HG03103 (cell line): Measurements from ENCODE around the gene VMA21.

ENCODE experiments used
- ATAC-seq: cut with Tn5 transposase; IDR thresholded peaks from one replicate; pipeline ENCODE4 v1.9.1; 2021; ENCODE audit warnings: low read depth; ENCODE audit not compliant: unreplicated experiment

VMA21 gene, protein sequence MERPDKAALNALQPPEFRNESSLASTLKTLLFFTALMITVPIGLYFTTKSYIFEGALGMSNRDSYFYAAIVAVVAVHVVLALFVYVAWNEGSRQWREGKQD

DNA sequence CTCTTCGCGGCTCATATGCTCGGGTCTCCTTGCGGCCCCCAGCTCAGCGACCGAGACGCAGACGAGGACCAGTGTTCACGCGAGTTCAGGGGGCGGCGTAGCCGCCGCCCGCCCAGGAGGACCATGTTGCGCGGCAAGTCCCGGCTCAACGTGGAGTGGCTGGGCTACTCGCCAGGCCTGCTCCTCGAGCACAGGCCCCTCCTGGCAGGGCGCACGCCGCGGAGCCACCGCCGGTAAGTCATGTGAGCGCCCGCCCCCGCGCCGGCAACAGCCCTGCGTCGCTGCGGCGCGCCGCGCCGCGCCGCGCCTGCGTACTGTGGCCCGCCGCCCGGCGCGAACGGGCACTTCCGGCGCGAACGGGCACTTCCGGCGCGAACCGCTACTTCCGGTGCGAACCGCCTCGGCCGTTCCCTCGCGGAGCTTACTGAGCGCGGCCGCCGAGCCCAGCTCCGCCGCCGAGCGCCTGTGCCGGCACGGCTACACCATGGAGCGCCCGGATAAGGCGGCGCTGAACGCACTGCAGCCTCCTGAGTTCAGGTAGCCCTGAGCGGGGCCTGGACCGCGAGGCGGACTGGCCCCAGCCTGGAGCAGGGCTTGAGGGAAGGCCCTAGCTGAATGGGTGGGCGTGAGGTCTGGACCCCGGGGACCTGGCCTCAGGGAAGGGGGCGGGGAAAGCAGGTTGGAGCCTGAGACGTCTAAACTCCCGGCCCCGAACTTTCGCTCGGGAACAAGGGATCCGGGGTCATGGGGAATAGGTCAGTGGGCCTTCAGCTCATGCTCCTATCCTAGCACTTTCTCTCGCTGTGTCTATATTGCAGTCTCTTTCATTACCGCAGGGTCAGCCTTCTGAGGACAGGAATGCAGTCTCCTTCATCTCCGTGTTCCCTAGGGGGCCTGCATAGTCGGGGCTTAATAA lies at the start of gene VMA21:
Gene VMA21, plus strand, starts transcription at position 382 of the 916 bp plus-strand sequence. Its CDS starts 103 bp downstream, at position 485.
- peak; percentile 73 for ATAC-seq

DNA sequence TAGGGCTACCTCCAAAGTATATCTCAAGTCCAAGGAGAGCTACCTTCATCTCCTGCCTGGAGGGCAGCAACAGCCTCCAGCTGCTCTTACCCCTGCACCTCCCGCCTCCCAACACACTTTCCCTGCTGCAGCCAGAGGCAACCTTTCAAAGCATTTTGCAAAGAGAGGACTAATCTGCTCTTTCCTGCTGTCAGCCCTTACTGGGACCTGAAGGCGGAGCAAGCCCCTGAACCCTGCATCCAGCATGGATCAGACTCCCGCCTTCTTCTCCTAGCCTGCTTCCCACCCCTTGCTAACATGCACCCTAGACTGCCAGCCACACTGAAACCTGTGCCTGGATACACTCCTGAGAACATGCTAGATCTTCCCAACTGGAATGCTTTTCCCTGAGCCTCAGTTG lies 37.7 kb upstream of the VMA21 start:
- ATAC-seq = no peak

GRCh38 chrX:151359931-151360871 lies 36.8 kb upstream of the VMA21 start:
- peak; percentile 77 for ATAC-seq

GRCh38 chrX:151363316-151363715 lies 33.7 kb upstream of the VMA21 start:
- no peak for ATAC-seq

DNA sequence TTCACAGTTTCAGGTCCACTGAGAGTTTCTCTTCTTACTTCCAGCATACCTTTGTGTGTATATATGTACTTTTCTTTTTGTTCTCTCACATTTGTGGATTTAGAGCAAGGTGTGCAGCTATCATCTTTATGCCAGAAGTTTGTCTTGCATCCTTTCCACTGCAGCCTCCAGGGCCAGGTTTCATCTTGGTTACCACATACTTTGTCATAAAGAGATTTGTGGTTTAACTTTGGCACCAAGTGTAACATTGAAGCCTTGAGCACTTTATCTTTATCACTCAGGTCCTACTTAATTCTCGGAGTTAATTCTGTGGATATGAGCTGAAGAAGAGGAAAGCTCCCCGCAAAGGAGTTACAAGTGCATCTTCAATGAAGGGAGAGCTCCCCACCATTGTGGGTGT lies 31.4 kb upstream of the VMA21 start:
- no peak for ATAC-seq

DNA sequence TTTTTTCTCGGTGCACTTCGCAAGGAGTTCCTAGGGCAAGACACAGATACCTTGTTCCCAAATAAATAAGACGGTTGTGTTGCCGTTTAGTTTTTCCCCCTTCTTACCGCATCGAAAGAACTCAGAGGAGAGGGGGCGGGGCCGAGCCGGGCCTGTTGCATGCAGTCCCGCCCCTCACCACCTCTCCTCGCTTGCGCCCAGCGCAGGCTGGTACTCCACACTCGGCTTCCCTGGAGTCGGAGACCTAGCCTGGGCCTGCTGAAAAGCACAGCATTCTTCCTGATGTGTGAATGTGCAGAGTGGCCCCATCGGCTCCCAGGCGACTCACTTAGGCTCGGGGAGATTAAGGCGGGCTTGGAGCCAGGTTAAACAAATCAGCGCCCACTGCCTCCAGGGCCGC lies 26.1 kb upstream of the VMA21 start:
- ATAC-seq = no peak

GRCh38 chrX:151384807-151385206 lies 12.2 kb upstream of the VMA21 start:
- ATAC-seq = no peak

GRCh38 chrX:151386838-151387459 lies 10.1 kb upstream of the VMA21 start:
- ATAC-seq = no peak

GRCh38 chrX:151391722-151392121 lies 5.3 kb upstream of the VMA21 start:
- no peak for ATAC-seq

GRCh38 chrX:151393514-151393913 lies 3.5 kb upstream of the VMA21 start:
- ATAC-seq = peak; percentile 42

DNA sequence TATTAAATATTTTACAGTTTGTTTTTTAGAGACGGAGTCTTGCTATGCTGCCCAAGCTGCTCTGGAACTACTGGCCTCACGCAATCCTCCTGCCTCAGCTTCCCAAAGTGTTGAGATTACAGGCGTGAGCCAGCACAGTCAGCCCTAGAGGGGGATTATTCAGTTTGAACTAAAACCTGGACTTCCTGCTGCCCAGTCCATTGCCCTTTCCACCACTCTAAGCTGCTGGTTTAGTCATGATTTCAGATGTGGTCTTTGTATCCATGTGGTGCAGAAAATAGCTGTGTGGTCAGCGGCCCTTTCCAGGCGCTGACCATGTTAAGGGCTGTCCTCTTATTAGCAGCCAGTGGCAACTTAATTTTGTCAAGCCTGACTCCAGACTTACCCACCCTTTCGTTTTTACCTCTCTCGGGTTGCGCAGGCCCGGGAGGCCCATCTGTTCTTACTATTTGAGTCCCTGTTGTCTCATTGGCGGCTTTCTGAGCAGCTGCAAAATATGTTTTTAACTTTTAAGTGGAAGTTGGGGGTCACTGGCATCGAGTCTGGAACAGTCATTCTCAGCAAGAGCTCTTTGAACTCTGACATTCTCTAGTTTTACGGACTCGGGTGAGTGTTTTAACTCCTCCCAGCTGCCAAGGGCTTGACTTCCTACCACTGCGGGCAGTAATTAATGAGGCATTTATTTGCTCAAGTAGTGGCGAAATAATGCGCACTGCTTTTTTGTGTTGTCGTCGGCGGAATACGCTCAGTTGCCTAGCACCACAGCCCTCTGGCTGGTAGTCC lies 773 bp upstream of the VMA21 start:
- ATAC-seq = peak; percentile 28

- ATAC-seq = no peak
These were observed 700 bp downstream of the VMA21 start for GRCh38 chrX:151397741-151398070.

- no peak for ATAC-seq
These were observed 1.3 kb downstream of the VMA21 start for GRCh38 chrX:151398346-151398745.

- ATAC-seq = no peak
These were observed 5.8 kb downstream of the VMA21 start for GRCh38 chrX:151402719-151403390.

GRCh38 chrX:151416579-151416978 lies 19.6 kb downstream of the VMA21 start:
- ATAC-seq = no peak

DNA sequence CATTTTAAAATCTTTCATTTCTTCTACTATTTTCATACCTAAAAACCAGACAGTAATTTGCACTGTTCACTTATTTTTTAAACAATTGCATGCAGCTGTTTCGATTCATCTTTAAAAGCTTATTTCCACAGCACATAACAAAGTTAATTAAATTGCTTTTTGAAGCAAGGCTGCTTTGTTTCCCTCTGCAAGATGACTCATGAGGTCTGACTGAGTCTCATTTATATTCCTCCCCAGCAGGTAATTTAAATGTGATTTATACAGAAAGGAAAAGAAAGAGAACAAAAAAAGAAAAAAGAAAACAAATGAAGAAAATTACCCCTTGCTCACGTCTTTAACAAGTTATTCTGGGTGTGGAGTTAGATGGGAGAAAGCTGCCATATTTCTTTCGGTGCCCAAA lies 22.8 kb downstream of the VMA21 start:
- no peak for ATAC-seq

- ATAC-seq = no peak
These were observed 27.5 kb downstream of the VMA21 start for GRCh38 chrX:151424505-151424904.

GRCh38 chrX:151448509-151448908 lies 51.5 kb downstream of the VMA21 start:
- no peak for ATAC-seq

DNA sequence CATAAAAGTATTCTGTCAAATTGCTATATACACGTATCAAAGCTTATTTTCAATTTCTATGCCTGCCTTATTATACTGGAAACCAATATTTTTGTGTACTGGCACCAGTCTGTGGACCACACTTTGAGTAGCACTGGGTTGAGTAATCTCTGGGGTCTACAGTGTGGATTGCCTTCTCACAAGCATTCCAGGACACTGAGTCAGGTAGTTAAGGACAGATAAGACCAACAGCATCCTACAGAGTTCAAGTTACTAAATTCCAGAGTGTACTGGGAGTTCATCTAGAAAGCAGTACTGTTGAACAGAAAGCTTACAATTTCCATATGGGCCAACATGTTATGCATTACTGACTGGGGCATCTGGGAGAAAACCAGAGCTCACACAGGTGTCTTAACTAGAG lies 61.8 kb downstream of the VMA21 start:
- ATAC-seq = no peak
